Measurements from ENCODE around the gene STIL. TPM values are rescaled to one million over a fixed set of nuclear protein-coding genes. Genes with fewer than 3 reads are reported as not detected.
"Not testable (repeated sequence)": the region's sequence is repeated elsewhere in the genome, so short reads cannot be mapped to it uniquely, and the experiment has no call there.

The STIL gene
- total and polyA plus RNA-seq, 2 experiments from 2014 or later, result 2.5 to 6.1 TPM

GRCh38 chr1:47351305-47351704 is 37.4 kb upstream of the STIL start:
- no peaks in the 10 kb centered on the region for H3K36me3 ChIP-seq (replicated peaks; ENCODE audit: insufficient read depth, low read depth)
- H3K9me3 ChIP-seq (ENCODE audit: low read depth), result no peaks in the 10 kb centered on the region
- H3K4me1 ChIP-seq (ENCODE audit: insufficient read depth), result peaks cover 6% of the 10 kb centered on the region
- no peak overlapping the region for H3K4me2 ChIP-seq
- H3K79me2 ChIP-seq, result peaks cover 98% of the 10 kb centered on the region
- no peaks in the 10 kb centered on the region for H3K9me2 ChIP-seq (replicated peaks; ENCODE audit: insufficient read depth)
- no peak overlapping the region for H3K27ac ChIP-seq
- 95% methylated on average over 2 of the region's 2 CpGs for WGBS (ENCODE audit: low lambda C conversion rate, missing lambda C conversion rate)
- H4K20me1 ChIP-seq (ENCODE audit: insufficient read depth, poor library complexity, severe bottlenecking), result peaks cover 31% of the 10 kb centered on the region
- DNase-seq (ENCODE audit: low spot score), result no peak
- H2AFZ ChIP-seq, result no peak overlapping the region
- TF ChIP-seq EZH2 (IDR thresholded peaks at IDR 0.05; ENCODE audit: borderline replicate concordance) (no peak), CTCF (IDR thresholded peaks at IDR 0.05; ENCODE audit: poor library complexity) (no peak), EZH2phosphoT487 (IDR thresholded peaks at IDR 0.05; ENCODE audit: low read depth, severe bottlenecking, unreplicated experiment) (no peak)
- H3K27me3 ChIP-seq, result no peaks in the 10 kb centered on the region
- H3K4me3 ChIP-seq, result no peak overlapping the region

- Histone ChIP-seq H4K20me1 (ENCODE audit: insufficient read depth, poor library complexity, severe bottlenecking) (peaks cover 33% of the 10 kb centered on the region), H3K4me1 (ENCODE audit: insufficient read depth) (peaks cover 6% of the 10 kb centered on the region), H3K79me2 (peaks cover 99% of the 10 kb centered on the region)
Measured at GRCh38 chr1:47348246-47348645, 34.3 kb upstream of the STIL start.

GRCh38 chr1:47347735-47348134 is 33.8 kb upstream of the STIL start:
- Histone ChIP-seq H3K36me3 (replicated peaks; ENCODE audit: insufficient read depth, low read depth) (no peaks in the 10 kb centered on the region), H3K27ac (no peak overlapping the region), H2AFZ (no peak overlapping the region), H3K79me2 (peaks cover 97% of the 10 kb centered on the region), H4K20me1 (ENCODE audit: insufficient read depth, poor library complexity, severe bottlenecking) (peaks cover 28% of the 10 kb centered on the region), H3K27me3 (no peaks in the 10 kb centered on the region), H3K4me2 (no peak overlapping the region), H3K4me3 (no peak overlapping the region), H3K9me2 (replicated peaks; ENCODE audit: insufficient read depth) (no peaks in the 10 kb centered on the region), H3K9me3 (ENCODE audit: low read depth) (no peaks in the 10 kb centered on the region), H3K4me1 (ENCODE audit: insufficient read depth) (peaks cover 6% of the 10 kb centered on the region)
- no peak for TF ChIP-seq EZH2phosphoT487 (IDR thresholded peaks at IDR 0.05; ENCODE audit: low read depth, severe bottlenecking, unreplicated experiment)
- WGBS (ENCODE audit: low lambda C conversion rate, missing lambda C conversion rate), result 76% methylated on average over 9 of the region's 9 CpGs
- no peak for DNase-seq (ENCODE audit: low spot score)

More at GRCh38 chr1:47348246-47348645, 34.3 kb upstream of the STIL start:
- no peaks in the 10 kb centered on the region for H3K27me3 ChIP-seq
- WGBS (ENCODE audit: low lambda C conversion rate, missing lambda C conversion rate), result 77% methylated on average over 1 of the region's 1 CpG
- TF ChIP-seq EZH2 (IDR thresholded peaks at IDR 0.05; ENCODE audit: borderline replicate concordance) (no peak), EZH2phosphoT487 (IDR thresholded peaks at IDR 0.05; ENCODE audit: low read depth, severe bottlenecking, unreplicated experiment) (no peak), CTCF (IDR thresholded peaks at IDR 0.05; ENCODE audit: poor library complexity) (no peak)
- H3K4me2 ChIP-seq, result no peak overlapping the region
- no peak overlapping the region for H3K27ac ChIP-seq
- no peak for DNase-seq (ENCODE audit: low spot score)
- H3K9me3 ChIP-seq (ENCODE audit: low read depth), result no peaks in the 10 kb centered on the region
- no peaks in the 10 kb centered on the region for H3K9me2 ChIP-seq (replicated peaks; ENCODE audit: insufficient read depth)
- H3K4me3 ChIP-seq, result no peak overlapping the region
- H2AFZ ChIP-seq, result no peak overlapping the region
- no peaks in the 10 kb centered on the region for H3K36me3 ChIP-seq (replicated peaks; ENCODE audit: insufficient read depth, low read depth)

GRCh38 chr1:47346979-47347378 is 33.0 kb upstream of the STIL start:
- H3K9me3 ChIP-seq (ENCODE audit: low read depth); DNase-seq (ENCODE audit: low spot score); H3K4me3 ChIP-seq; H3K36me3 ChIP-seq (replicated peaks; ENCODE audit: insufficient read depth, low read depth); H3K27ac ChIP-seq; H3K4me2 ChIP-seq; H3K9me2 ChIP-seq (replicated peaks; ENCODE audit: insufficient read depth); H3K4me1 ChIP-seq (ENCODE audit: insufficient read depth); H3K27me3 ChIP-seq; H2AFZ ChIP-seq: not testable (repeated sequence)
- H3K79me2 ChIP-seq, result peaks cover 96% of the 10 kb centered on the region
- H4K20me1 ChIP-seq (ENCODE audit: insufficient read depth, poor library complexity, severe bottlenecking), result peaks cover 23% of the 10 kb centered on the region
- 94% methylated on average over 2 of the region's 5 CpGs for WGBS (ENCODE audit: low lambda C conversion rate, missing lambda C conversion rate)

Measured in hepatocyte (in vitro differentiated cells).